Mesendoderm (in vitro differentiated cells): Measurements from ENCODE around the gene HNRNPM.
"Not testable (repeated sequence)": the region's sequence is repeated elsewhere in the genome, so short reads cannot be mapped to it uniquely, and the experiment has no call there.

Source experiments
- DNase-seq: peaks from one replicate; pipeline ENCODE4 v3.0.0; 2013
- H2AK5ac ChIP-seq: 2 replicates; pipeline ENCODE4 v1.6.1; 2013; ENCODE audit warnings: low read length, inconsistent platforms
- H2BK120ac ChIP-seq: 2 replicates; pipeline ENCODE4 v1.6.1; 2013; ENCODE audit warnings: low read depth, mild to moderate bottlenecking, low read length, moderate library complexity, mixed read lengths
- H2BK15ac ChIP-seq: replicated peaks from 2 replicates; pipeline ENCODE4 v1.6.1; 2013; ENCODE audit warnings: low read depth, mild to moderate bottlenecking, moderate library complexity
- H2BK5ac ChIP-seq: 2 replicates; pipeline ENCODE4 v1.6.1; 2013; ENCODE audit warnings: low read length, inconsistent platforms
- H3K18ac ChIP-seq: 2 replicates; pipeline ENCODE4 v1.6.1; 2013; ENCODE audit warnings: mild to moderate bottlenecking, low read length, mixed read lengths
- H3K23ac ChIP-seq: one replicate; pipeline ENCODE4 v1.6.1; 2013; ENCODE audit warnings: low read length
- H3K27ac ChIP-seq: 2 replicates; pipeline ENCODE4 v1.5.1; 2013; ENCODE audit warnings: low read depth, mild to moderate bottlenecking, inconsistent platforms, low read length, moderate library complexity
- H3K27me3 ChIP-seq: 2 replicates; pipeline ENCODE4 v1.6.1; 2013; ENCODE audit warnings: low read length, control low read depth, mild to moderate bottlenecking, inconsistent platforms; ENCODE audit not compliant: insufficient read depth, poor library complexity
- H3K36me3 ChIP-seq: 2 replicates; pipeline ENCODE4 v1.6.1; 2013; ENCODE audit warnings: low read length, inconsistent platforms; ENCODE audit not compliant: control insufficient read depth, insufficient read depth
- H3K4ac ChIP-seq: one replicate; pipeline ENCODE4 v1.6.1; 2013; ENCODE audit warnings: low read depth, mild to moderate bottlenecking, low read length, moderate library complexity
- H3K4me1 ChIP-seq: 2 replicates; pipeline ENCODE4 v1.6.1; 2013; ENCODE audit warnings: low read depth, low read length, inconsistent platforms; ENCODE audit not compliant: control insufficient read depth
- H3K4me2 ChIP-seq: 2 replicates; pipeline ENCODE4 v1.6.1; 2013; ENCODE audit warnings: low read length
- H3K4me3 ChIP-seq: 2 replicates; pipeline ENCODE4 v1.5.1; 2013; ENCODE audit warnings: mild to moderate bottlenecking, low read length
- H3K56ac ChIP-seq: one replicate; pipeline ENCODE4 v1.6.1; 2013; ENCODE audit warnings: low read length
- H3K79me1 ChIP-seq: 2 replicates; pipeline ENCODE4 v1.6.1; 2013; ENCODE audit warnings: low read length, inconsistent platforms
- H3K79me2 ChIP-seq: 2 replicates; pipeline ENCODE4 v1.6.1; 2013; ENCODE audit warnings: mild to moderate bottlenecking, low read length; ENCODE audit not compliant: control insufficient read depth, insufficient read depth
- H3K9ac ChIP-seq: 2 replicates; pipeline ENCODE4 v1.6.1; 2013; ENCODE audit warnings: low read length, inconsistent platforms
- H4K5ac ChIP-seq: one replicate; pipeline ENCODE4 v1.6.1; 2013; ENCODE audit warnings: low read length
- H4K8ac ChIP-seq: one replicate; pipeline ENCODE4 v1.6.1; 2013; ENCODE audit warnings: low read depth, mild to moderate bottlenecking, control low read depth, low read length, moderate library complexity
- WGBS: extraction: QIAGEN DNeasy Blood & Tissue Kit; methylation state at CpG from one replicate; pipeline ENCODE4 v1.1.7; 2013; ENCODE audit warnings: low lambda C conversion rate, missing lambda C conversion rate; ENCODE audit not compliant: insufficient coverage; ENCODE audit errors: extremely low coverage; 5-methylcytosine and 5-hydroxymethylcytosine counted together

The HNRNPM gene

GRCh38 chr19:8416796-8417195, 28.0 kb upstream of the HNRNPM start:
- no peaks in the 10 kb centered on the region for H3K4me1 ChIP-seq
- H3K36me3 ChIP-seq: no peaks in the 10 kb centered on the region
- H2BK15ac ChIP-seq: no peak overlapping the region
- WGBS: no CpG with 5 or more reads among the region's 4 CpGs
- no peak overlapping the region for H3K4me2 ChIP-seq
- H3K9ac ChIP-seq: no peak overlapping the region
- no peak for DNase-seq
- H3K79me2 ChIP-seq: no peaks in the 10 kb centered on the region
- H4K5ac ChIP-seq: no peak overlapping the region
- H2BK120ac ChIP-seq: no peak overlapping the region
- H4K8ac ChIP-seq: no peak overlapping the region
- H3K79me1 ChIP-seq: no peaks in the 10 kb centered on the region
- H3K56ac ChIP-seq: no peak overlapping the region
- H3K4me3 ChIP-seq: no peak overlapping the region
- no peak overlapping the region for H2BK5ac ChIP-seq
- no peak overlapping the region for H3K4ac ChIP-seq
- no peak overlapping the region for H2AK5ac ChIP-seq
- H3K23ac ChIP-seq: no peak overlapping the region
- no peak overlapping the region for H3K27ac ChIP-seq
- H3K18ac ChIP-seq: no peak overlapping the region
- no peaks in the 10 kb centered on the region for H3K27me3 ChIP-seq

DNA sequence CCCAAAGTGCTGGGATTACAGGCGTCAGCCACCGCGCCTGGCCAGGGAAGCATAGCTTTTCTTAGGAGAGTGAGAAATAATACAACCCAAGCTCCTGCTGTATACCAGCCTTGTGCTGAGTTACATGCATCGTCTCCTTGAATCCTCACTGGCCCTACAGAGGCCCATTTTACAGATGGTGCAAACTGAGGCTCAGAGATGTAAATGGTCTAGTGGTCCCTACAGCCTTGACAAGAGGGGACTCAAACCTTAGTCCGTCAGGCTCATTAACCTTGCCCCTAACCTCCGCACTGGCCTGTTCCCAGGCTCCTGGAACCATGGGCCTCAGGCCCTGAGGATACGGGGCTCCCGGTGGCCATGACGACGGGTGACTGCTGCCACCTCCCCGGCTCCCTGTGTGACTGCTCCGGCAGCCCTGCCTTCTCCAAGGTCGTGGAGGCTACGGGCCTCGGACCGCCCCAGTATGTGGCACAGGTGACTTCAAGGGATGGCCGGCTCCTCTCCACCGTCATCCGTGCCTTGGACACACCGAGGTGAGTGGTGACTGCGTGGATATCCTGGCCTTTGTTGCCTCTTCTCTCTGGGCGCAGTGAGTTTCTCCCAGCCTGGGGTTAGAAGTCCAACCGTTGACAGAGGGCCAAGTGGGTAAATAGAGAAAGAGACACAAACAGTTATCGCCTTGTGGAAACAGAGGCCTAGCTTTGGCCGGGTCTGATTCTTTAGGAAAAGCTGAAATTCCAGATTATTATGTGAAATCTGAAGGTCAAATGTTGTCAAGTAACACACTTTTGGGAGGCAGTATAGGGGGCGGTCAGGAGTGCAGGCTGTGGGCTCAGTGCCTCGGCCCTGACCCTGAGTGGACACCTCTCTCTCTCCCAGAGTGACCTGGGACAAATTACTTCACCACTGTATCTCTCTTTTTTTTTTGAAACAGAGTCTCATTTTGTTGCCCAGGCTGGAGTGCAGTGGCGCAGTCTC, 23.0 kb upstream of the HNRNPM start:
- no peaks in the 10 kb centered on the region for H3K27me3 ChIP-seq
- H2AK5ac ChIP-seq: no peak overlapping the region
- H2BK120ac ChIP-seq: no peak overlapping the region
- no peak overlapping the region for H4K8ac ChIP-seq
- no peak overlapping the region for H3K4me3 ChIP-seq
- H3K79me2 ChIP-seq: no peaks in the 10 kb centered on the region
- H3K4me1 ChIP-seq: no peaks in the 10 kb centered on the region
- no peak overlapping the region for H3K4ac ChIP-seq
- DNase-seq: no peak
- H2BK5ac ChIP-seq: no peak overlapping the region
- H3K4me2 ChIP-seq: no peak overlapping the region
- H3K79me1 ChIP-seq: no peaks in the 10 kb centered on the region
- WGBS: no CpG with 5 or more reads among the region's 28 CpGs
- H4K5ac ChIP-seq: no peak overlapping the region
- H3K27ac ChIP-seq: no peak overlapping the region
- no peak overlapping the region for H3K23ac ChIP-seq
- no peak overlapping the region for H3K56ac ChIP-seq
- no peaks in the 10 kb centered on the region for H3K36me3 ChIP-seq
- no peak overlapping the region for H3K9ac ChIP-seq
- no peak overlapping the region for H3K18ac ChIP-seq
- H2BK15ac ChIP-seq: no peak overlapping the region

DNA sequence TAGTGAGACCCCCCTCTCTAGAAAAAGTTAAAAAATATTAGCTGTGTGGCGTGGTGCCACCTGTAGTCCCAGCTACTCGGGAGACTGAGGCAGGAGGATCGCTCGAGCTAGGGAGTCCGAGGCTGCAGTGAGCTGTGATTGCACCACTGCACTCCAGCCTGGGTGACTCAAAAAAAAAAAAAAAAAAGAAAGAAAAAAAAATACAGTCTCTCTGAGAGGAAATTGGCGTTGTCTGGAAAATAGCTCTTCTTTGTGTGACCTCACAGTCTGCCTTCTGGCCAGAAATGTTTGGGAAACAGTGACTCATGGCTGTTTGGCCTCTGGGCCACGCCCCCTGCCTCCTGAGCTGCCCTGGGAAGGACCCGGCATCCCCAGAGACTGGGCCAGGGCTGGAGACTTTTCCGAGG, 21.0 kb upstream of the HNRNPM start:
- H3K56ac ChIP-seq: no peak overlapping the region
- H2BK120ac ChIP-seq: no peak overlapping the region
- H3K79me2 ChIP-seq: no peaks in the 10 kb centered on the region
- no peak overlapping the region for H2BK15ac ChIP-seq
- no peak overlapping the region for H2BK5ac ChIP-seq
- no peaks in the 10 kb centered on the region for H3K4me1 ChIP-seq
- H3K36me3 ChIP-seq: no peaks in the 10 kb centered on the region
- no peaks in the 10 kb centered on the region for H3K79me1 ChIP-seq
- H3K23ac ChIP-seq: no peak overlapping the region
- peak; percentile 88 for DNase-seq
- no peak overlapping the region for H2AK5ac ChIP-seq
- no peak overlapping the region for H3K4me2 ChIP-seq
- WGBS: no CpG with 5 or more reads among the region's 9 CpGs
- H3K27ac ChIP-seq: no peak overlapping the region
- no peaks in the 10 kb centered on the region for H3K27me3 ChIP-seq
- H4K8ac ChIP-seq: no peak overlapping the region
- no peak overlapping the region for H4K5ac ChIP-seq
- H3K4ac ChIP-seq: no peak overlapping the region
- H3K18ac ChIP-seq: no peak overlapping the region
- H3K4me3 ChIP-seq: no peak overlapping the region
- H3K9ac ChIP-seq: no peak overlapping the region

DNA sequence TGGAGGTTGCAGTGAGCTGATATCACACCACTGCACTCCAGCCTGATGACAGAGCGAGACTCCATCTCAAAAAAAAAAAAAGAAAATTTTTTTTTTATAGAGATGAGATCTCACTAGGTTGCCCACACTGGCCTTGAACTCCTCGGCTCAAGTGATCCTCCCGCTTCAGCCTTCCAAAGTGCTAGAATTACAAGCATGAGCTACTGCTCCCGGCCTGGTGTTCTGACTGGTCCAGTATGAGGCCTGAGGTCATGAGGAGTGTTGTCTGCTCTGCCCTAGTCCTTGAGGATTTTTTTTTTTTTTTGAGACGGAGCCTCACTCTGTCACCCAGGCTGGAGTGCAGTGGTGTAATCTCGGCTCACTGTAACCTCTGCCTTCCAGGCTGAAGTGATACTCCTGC, 19.4 kb upstream of the HNRNPM start:
- not testable (repeated sequence) for H3K4me1 ChIP-seq, H2BK120ac ChIP-seq, H3K79me2 ChIP-seq, H2BK5ac ChIP-seq, H3K27me3 ChIP-seq, H3K27ac ChIP-seq, H3K18ac ChIP-seq, DNase-seq, H3K23ac ChIP-seq, H3K4ac ChIP-seq, H4K5ac ChIP-seq, H2BK15ac ChIP-seq, H3K4me3 ChIP-seq, H3K79me1 ChIP-seq, H3K56ac ChIP-seq, H3K9ac ChIP-seq, H3K36me3 ChIP-seq, H4K8ac ChIP-seq, H3K4me2 ChIP-seq, H2AK5ac ChIP-seq
- WGBS: no CpG with 5 or more reads among the region's 6 CpGs

- H3K4me3 ChIP-seq: no peak overlapping the region
- H3K27me3 ChIP-seq: no peaks in the 10 kb centered on the region
- no peak overlapping the region for H4K5ac ChIP-seq
- no peaks in the 10 kb centered on the region for H3K36me3 ChIP-seq
- H3K18ac ChIP-seq: no peak overlapping the region
- no peak overlapping the region for H2BK15ac ChIP-seq
- H3K23ac ChIP-seq: no peak overlapping the region
- DNase-seq: no peak
- H3K4me2 ChIP-seq: no peak overlapping the region
- H4K8ac ChIP-seq: no peak overlapping the region
- no peak overlapping the region for H3K56ac ChIP-seq
- H3K27ac ChIP-seq: no peak overlapping the region
- H3K79me1 ChIP-seq: no peaks in the 10 kb centered on the region
- H3K4ac ChIP-seq: no peak overlapping the region
- no peak overlapping the region for H2BK5ac ChIP-seq
- H2AK5ac ChIP-seq: no peak overlapping the region
- no peaks in the 10 kb centered on the region for H3K4me1 ChIP-seq
- no CpG with 5 or more reads among the region's 7 CpGs for WGBS
- H3K79me2 ChIP-seq: no peaks in the 10 kb centered on the region
- H3K9ac ChIP-seq: no peak overlapping the region
- H2BK120ac ChIP-seq: no peak overlapping the region
Measured at GRCh38 chr19:8426283-8426682, 18.5 kb upstream of the HNRNPM start.
